ENCODE measurements around the gene COQ4.

- TF ChIP-seq CTCF (IDR thresholded peaks at IDR 0.05) (no peak), POLR2A (IDR thresholded peaks at IDR 0.05) (no peak)
These were observed 40.1 kb upstream of the COQ4 start for GRCh38 chr9:128282500-128282899.
